Stomach (tissue), 9 donors: ENCODE measurements around the gene PCSK7. TPM values are rescaled to one million over a fixed set of nuclear protein-coding genes. Genes with fewer than 3 reads are reported as not detected.

Experiments used
- DNase-seq, 2 donors: peaks; one replicate each; pipeline versions ENCODE4 v3.0.0 to v3.0.0-alpha.2; 2013 to 2019
- H3K27ac ChIP-seq, 5 donors: fragments of 200-600 bp in 4 of 5; sonication (generic) in 4 of 5; one replicate each; pipeline ENCODE4 v1.5.1; 2013 to 2019; ENCODE audit warnings: mild to moderate bottlenecking in 1 of 5, moderate library complexity in 1 of 5
- H3K27me3 ChIP-seq, 3 donors: fragments of 200-600 bp; sonication (generic); one replicate each; pipeline ENCODE4 v1.5.1; 2017 to 2019; ENCODE audit warnings: mixed run types in 1 of 3
- H3K36me3 ChIP-seq, 4 donors: fragments of 200-600 bp; sonication (generic); 1 replicate in 3 of 4; 2 replicates in 1 of 4; pipeline ENCODE4 v1.5.1; 2016 to 2019
- H3K4me1 ChIP-seq, 4 donors: fragments of 200-600 bp; sonication (generic); one replicate each; pipeline ENCODE4 v1.5.1; 2016 to 2019
- H3K4me3 ChIP-seq, 4 donors: fragments of 200-600 bp; sonication (generic) in 3 of 4; one replicate each; pipeline ENCODE4 v1.5.1; 2016 to 2019; ENCODE audit warnings: mild to moderate bottlenecking in 1 of 4
- H3K9me3 ChIP-seq, 4 donors: fragments of 200-600 bp; sonication (generic); one replicate each; pipeline ENCODE4 v1.5.1; 2016 to 2019
- EP300 ChIP-seq: sonication (generic); formaldehyde crosslinking; IDR thresholded peaks from one replicate; pipeline ENCODE4 v1.6.1; 2017; ENCODE audit warnings: antibody characterized with exemption
- POLR2A ChIP-seq, 4 donors: fragments of 450-650 bp; IDR thresholded peaks; one replicate each; pipeline ENCODE4 v1.6.1; 2016; ENCODE audit warnings: antibody characterized with exemption in 4 of 4, control low read depth in 2 of 4, mild to moderate bottlenecking in 1 of 4, moderate library complexity in 1 of 4
- POLR2AphosphoS5 ChIP-seq, 3 donors: sonication (generic); formaldehyde crosslinking; IDR thresholded peaks; one replicate each; pipeline ENCODE4 v1.6.1; 2016; ENCODE audit warnings: antibody characterized with exemption in 3 of 3
- WGBS, 5 donors: extraction: QIAGEN DNeasy Blood & Tissue Kit in 3 of 5; methylation state at CpG; one replicate each; pipeline versions ENCODE4 v1.1.5 to v1.1.7; 2013 to 2018; 5-methylcytosine and 5-hydroxymethylcytosine counted together
- intact Hi-C: fragments of 100-400 bp; cut with DNase I; formaldehyde crosslinking; loops from one replicate; pipeline ENCODE4 v1.15.1; 2023; ENCODE audit warnings: low total_unique reads
- polyA plus RNA-seq, 3 donors: library from polyadenylated mRNA; stranded (reverse); fragments of 200-250 nt; gene quantifications; one replicate each; pipeline ENCODE4 v1.2.3, GENCODE V29; 2013
- total RNA-seq, 5 donors: library from RNA; depleted of rRNA; stranded (reverse); fragments of >200 nt; gene quantifications; one replicate each; pipeline versions ENCODE4 v1.1.0 to v1.2.3, GENCODE V29; 2014 to 2016
- TF ChIP-seq, protein P1 (sequence below), 7 experiments: fragments of 450-650 bp in 4 of 7; fragments of 200-600 bp in 3 of 7; sonication (generic) in 3 of 7; IDR thresholded peaks; one replicate each; pipeline ENCODE4 v1.5.1; 2016 to 2019; ENCODE audit warnings: antibody characterized with exemption in 7 of 7, control low read depth in 2 of 7, mild to moderate bottlenecking in 1 of 7
- donor health status: healthy with polysubstance abuse.
- donor health status: Bipolar disorder and iron deficiency.
- donor health status: healthy.

Gene PCSK7
- total and polyA plus RNA-seq, 8 donors, result 14.1 to 232 (median 79.3) TPM

DNA sequence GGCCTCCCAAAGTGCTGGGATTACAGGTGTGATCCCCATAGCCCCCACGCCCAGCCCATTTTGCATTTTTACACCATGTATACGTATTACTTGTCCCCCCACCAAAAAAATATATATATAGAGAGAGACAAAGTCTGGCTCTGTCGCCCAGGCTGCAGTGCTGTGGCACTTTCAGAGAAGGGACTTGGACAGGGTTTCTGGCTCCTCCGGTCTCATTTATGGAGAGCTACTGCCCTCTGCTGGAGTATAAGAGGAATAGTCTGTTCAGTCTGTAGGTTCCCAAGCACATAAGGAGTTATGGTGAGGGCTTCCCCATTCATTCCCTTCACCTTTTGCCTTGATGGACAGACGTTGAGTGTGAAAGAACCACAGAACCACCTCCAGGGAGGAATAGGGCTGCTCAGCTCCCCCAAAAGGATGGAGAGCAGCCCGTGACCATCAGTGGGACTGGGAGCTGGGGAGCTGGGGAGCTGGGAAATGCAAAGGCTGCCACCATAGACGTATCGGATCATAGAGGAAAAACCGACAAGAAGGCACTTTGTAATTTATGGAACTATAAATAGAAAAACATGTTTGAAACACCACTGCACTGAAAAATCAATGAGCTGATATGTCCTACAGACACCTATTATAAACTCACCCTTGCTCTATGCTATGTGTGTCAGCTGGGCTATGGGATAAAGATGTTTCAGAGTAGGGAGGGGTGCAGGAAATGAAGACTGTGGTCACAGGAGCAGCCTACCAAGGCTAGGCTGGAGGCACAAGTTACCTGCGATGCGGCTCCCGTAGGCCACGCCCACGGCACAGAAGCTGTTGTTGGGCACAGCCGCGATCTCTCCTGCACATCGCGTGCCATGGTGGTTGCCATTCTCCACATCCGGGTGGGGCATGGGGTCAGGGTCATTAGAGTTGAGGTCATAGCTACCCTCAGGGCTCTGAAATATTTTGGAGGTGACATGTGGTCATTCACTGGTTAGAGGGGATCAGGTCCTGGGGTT is 5.2 kb downstream of the PCSK7 start:
- peaks cover 40 to 81% (median 66%) of the 10 kb centered on the region in 4 donors for H3K4me1 ChIP-seq
- peak overlapping the region in 2 of 5 donors; percentile 27 to 51 for H3K27ac ChIP-seq
- no peaks in the 10 kb centered on the region for H3K9me3 ChIP-seq
- TF ChIP-seq POLR2A (IDR thresholded peaks at IDR 0.05) (no peak), POLR2AphosphoS5 (IDR thresholded peaks at IDR 0.05) (peak in 1 of 3 donors; percentile 70), EP300 (no peak)
- TF ChIP-seq, protein P1, sequence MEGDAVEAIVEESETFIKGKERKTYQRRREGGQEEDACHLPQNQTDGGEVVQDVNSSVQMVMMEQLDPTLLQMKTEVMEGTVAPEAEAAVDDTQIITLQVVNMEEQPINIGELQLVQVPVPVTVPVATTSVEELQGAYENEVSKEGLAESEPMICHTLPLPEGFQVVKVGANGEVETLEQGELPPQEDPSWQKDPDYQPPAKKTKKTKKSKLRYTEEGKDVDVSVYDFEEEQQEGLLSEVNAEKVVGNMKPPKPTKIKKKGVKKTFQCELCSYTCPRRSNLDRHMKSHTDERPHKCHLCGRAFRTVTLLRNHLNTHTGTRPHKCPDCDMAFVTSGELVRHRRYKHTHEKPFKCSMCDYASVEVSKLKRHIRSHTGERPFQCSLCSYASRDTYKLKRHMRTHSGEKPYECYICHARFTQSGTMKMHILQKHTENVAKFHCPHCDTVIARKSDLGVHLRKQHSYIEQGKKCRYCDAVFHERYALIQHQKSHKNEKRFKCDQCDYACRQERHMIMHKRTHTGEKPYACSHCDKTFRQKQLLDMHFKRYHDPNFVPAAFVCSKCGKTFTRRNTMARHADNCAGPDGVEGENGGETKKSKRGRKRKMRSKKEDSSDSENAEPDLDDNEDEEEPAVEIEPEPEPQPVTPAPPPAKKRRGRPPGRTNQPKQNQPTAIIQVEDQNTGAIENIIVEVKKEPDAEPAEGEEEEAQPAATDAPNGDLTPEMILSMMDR (IDR thresholded peaks at IDR 0.05), result peak in 5 of 7 experiments; percentile 57 to 89 (median 80)
- DNase-seq, result peak; percentile 53 to 92
- 58 to 66% (median 63%) methylated on average over 19 of the region's 19 CpGs for WGBS, 5 donors
- no peak overlapping the region for H3K4me3 ChIP-seq
- intact Hi-C loops, result loop anchor here (5.0 kb wide), 1 partner anchor 39 kb away; no protein-coding TSS in a partner anchor
- no peaks in the 10 kb centered on the region for H3K27me3 ChIP-seq
- peaks cover 54 to 81% (median 70%) of the 10 kb centered on the region in 4 donors for H3K36me3 ChIP-seq

- H3K36me3 ChIP-seq, result peaks cover 64 to 91% (median 78%) of the 10 kb centered on the region in 4 donors
- peak overlapping the region in 2 of 5 donors; percentile 27 to 83 for H3K27ac ChIP-seq
- intact Hi-C loops, result loop anchor here (5.0 kb wide), 1 partner anchor 38 kb away; no protein-coding TSS in a partner anchor
- no peak overlapping the region for H3K4me3 ChIP-seq
- no peaks in the 10 kb centered on the region for H3K9me3 ChIP-seq
- WGBS, 5 donors, result 91 to 94% (median 93%) methylated on average over 9 of the region's 9 CpGs
- TF ChIP-seq POLR2AphosphoS5 (IDR thresholded peaks at IDR 0.05) (no peak), POLR2A (IDR thresholded peaks at IDR 0.05) (no peak), EP300 (no peak)
- TF ChIP-seq, protein P1 (IDR thresholded peaks at IDR 0.05), result no peak
- peaks cover 41 to 82% (median 66%) of the 10 kb centered on the region in 4 donors for H3K4me1 ChIP-seq
- H3K27me3 ChIP-seq, result no peaks in the 10 kb centered on the region
- DNase-seq, result no peak
Measured at GRCh38 chr11:117225553-117226170, 6.2 kb downstream of the PCSK7 start.

GRCh38 chr11:117223741-117224689 is 7.9 kb downstream of the PCSK7 start:
- DNase-seq, result peak in 1 of 2 donors; percentile 22
- Histone ChIP-seq H3K4me1 (peaks cover 46 to 82% (median 68%) of the 10 kb centered on the region in 4 donors), H3K4me3 (no peak overlapping the region), H3K27ac (peak overlapping the region; percentile 23 to 88 (median 83)), H3K36me3 (peaks cover 65 to 98% (median 79%) of the 10 kb centered on the region in 4 donors), H3K27me3 (no peaks in the 10 kb centered on the region), H3K9me3 (no peaks in the 10 kb centered on the region)
- TF ChIP-seq EP300 (no peak), POLR2AphosphoS5 (IDR thresholded peaks at IDR 0.05) (no peak), POLR2A (IDR thresholded peaks at IDR 0.05) (no peak)
- TF ChIP-seq, protein P1 (IDR thresholded peaks at IDR 0.05), result no peak
- 69 to 76% (median 73%) methylated on average over 17 of the region's 17 CpGs for whole genome bisulfite sequencing, 5 donors
- intact Hi-C loops, result no loop called here
